ENCODE data around the gene MTUS2.

GRCh38 chr13:28872427-28873176 lies 52.5 kb downstream of the MTUS2 start:
- no peak for TF ChIP-seq CTCF (IDR thresholded peaks at IDR 0.05)
- TF ChIP-seq POLR2A (IDR thresholded peaks at IDR 0.05) = no peak
